Measurements from ENCODE around the gene ABCB6.
"Not testable (repeated sequence)": the region's sequence is repeated elsewhere in the genome, so short reads cannot be mapped to it uniquely, and the experiment has no call there.

ABCB6 gene

GRCh38 chr2:219213486-219214071 is 5.2 kb downstream of the ABCB6 start:
- DNase-seq (ENCODE audit: low read depth in 3 of 3), result no peak

- no peak for DNase-seq (ENCODE audit: low read depth in 3 of 3)
Observed at GRCh38 chr2:219213026-219213415, 5.7 kb downstream of the ABCB6 start.

- DNase-seq (ENCODE audit: low read depth in 3 of 3), result no peak
Observed at GRCh38 chr2:219210886-219211362, 7.8 kb downstream of the ABCB6 start.

GRCh38 chr2:219210196-219210885 is 8.4 kb downstream of the ABCB6 start:
- no peak for DNase-seq (ENCODE audit: low read depth in 3 of 3)

GRCh38 chr2:219209236-219210195 is 9.2 kb downstream of the ABCB6 start:
- no peak for DNase-seq (ENCODE audit: low read depth in 3 of 3)

GRCh38 chr2:219207884-219208740 is 10.6 kb downstream of the ABCB6 start:
- DNase-seq (ENCODE audit: low read depth in 3 of 3), result no peak

GRCh38 chr2:219207134-219207883 is 11.4 kb downstream of the ABCB6 start:
- DNase-seq (ENCODE audit: low read depth in 3 of 3), result no peak

GRCh38 chr2:219206328-219207133 is 12.2 kb downstream of the ABCB6 start, which contains the start of gene ZFAND2B:
ZFAND2B (plus strand) TSS chr2:219206782; CDS start chr2:219206988, 206 bp downstream.
- peak; percentile 89 to 93 (median 91) for DNase-seq (ENCODE audit: low read depth in 3 of 3)

- no peak for DNase-seq (ENCODE audit: low read depth in 3 of 3)
Observed at GRCh38 chr2:219205981-219206327, 12.8 kb downstream of the ABCB6 start.

GRCh38 chr2:219205165-219205538 is 13.6 kb downstream of the ABCB6 start:
- no peak for DNase-seq (ENCODE audit: low read depth in 3 of 3)

- no peak for DNase-seq (ENCODE audit: low read depth in 3 of 3)
Observed at GRCh38 chr2:219204425-219205164, 14.2 kb downstream of the ABCB6 start.

GRCh38 chr2:219201331-219201730 is 17.4 kb downstream of the ABCB6 start:
- not testable (repeated sequence) for DNase-seq (ENCODE audit: low read depth in 3 of 3)

- DNase-seq (ENCODE audit: low read depth in 3 of 3), result not testable (repeated sequence)
Observed at GRCh38 chr2:219200502-219201326, 18.0 kb downstream of the ABCB6 start.

- DNase-seq (ENCODE audit: low read depth in 3 of 3), result no peak
Observed at GRCh38 chr2:219199470-219200211, 19.1 kb downstream of the ABCB6 start.

- DNase-seq (ENCODE audit: low read depth in 3 of 3), result no peak
Observed at GRCh38 chr2:219198974-219199373, 19.8 kb downstream of the ABCB6 start.

GRCh38 chr2:219197388-219197787 is 21.4 kb downstream of the ABCB6 start:
- no peak for DNase-seq (ENCODE audit: low read depth in 3 of 3)

- no peak for DNase-seq (ENCODE audit: low read depth in 3 of 3)
Observed at GRCh38 chr2:219186754-219187456, 31.9 kb downstream of the ABCB6 start.
